ENCODE measurements around the gene CHAMP1.

GRCh38 chr13:114334305-114335053 lies 20.2 kb downstream of the CHAMP1 start:
- TF ChIP-seq CTCF (IDR thresholded peaks at IDR 0.05): no peak
- no peak for TF ChIP-seq POLR2A (IDR thresholded peaks at IDR 0.05)
- TF ChIP-seq EP300 (IDR thresholded peaks at IDR 0.05): no peak
